ENCODE measurements around the gene LRRC9.
"Not testable (repeated sequence)": the region's sequence is repeated elsewhere in the genome, so short reads cannot be mapped to it uniquely, and the experiment has no call there.

Gene LRRC9

GRCh38 chr14:60095781-60096450, 176.0 kb downstream of the LRRC9 start:
- H3K9me3 Mint-ChIP-seq, result no peaks in the 10 kb centered on the region
- no peak for DNase-seq
- peaks cover 73% of the 10 kb centered on the region for H3K36me3 Mint-ChIP-seq (ENCODE audit: low read depth)
- no peak overlapping the region for H3K27ac Mint-ChIP-seq
- peaks cover 56% of the 10 kb centered on the region for H3K4me1 Mint-ChIP-seq (ENCODE audit: low read depth)
- H3K4me3 Mint-ChIP-seq, result no peak overlapping the region
- no peaks in the 10 kb centered on the region for H3K27me3 Mint-ChIP-seq

GRCh38 chr14:60097974-60098373, 178.0 kb downstream of the LRRC9 start:
- no peaks in the 10 kb centered on the region for H3K9me3 Mint-ChIP-seq
- DNase-seq, result no peak

GRCh38 chr14:60099855-60100254, 179.9 kb downstream of the LRRC9 start:
- Mint-ChIP-seq H3K4me1 (ENCODE audit: low read depth) (peaks cover 62% of the 10 kb centered on the region), H3K36me3 (ENCODE audit: low read depth) (peaks cover 76% of the 10 kb centered on the region)
- not testable (repeated sequence) for H3K27me3 Mint-ChIP-seq, H3K9me3 Mint-ChIP-seq, H3K27ac Mint-ChIP-seq, H3K4me3 Mint-ChIP-seq, DNase-seq

More at GRCh38 chr14:60097974-60098373, 178.0 kb downstream of the LRRC9 start:
- Mint-ChIP-seq H3K27me3 (no peaks in the 10 kb centered on the region), H3K4me1 (ENCODE audit: low read depth) (peaks cover 66% of the 10 kb centered on the region), H3K4me3 (no peak overlapping the region), H3K36me3 (ENCODE audit: low read depth) (peaks cover 73% of the 10 kb centered on the region), H3K27ac (no peak overlapping the region)

GRCh38 chr14:60101786-60102185, 181.8 kb downstream of the LRRC9 start:
- Mint-ChIP-seq H3K36me3 (ENCODE audit: low read depth) (peaks cover 72% of the 10 kb centered on the region), H3K9me3 (peaks cover 7% of the 10 kb centered on the region), H3K27me3 (no peaks in the 10 kb centered on the region), H3K27ac (no peak overlapping the region), H3K4me1 (ENCODE audit: low read depth) (peaks cover 58% of the 10 kb centered on the region), H3K4me3 (no peak overlapping the region)
- no peak for DNase-seq

GRCh38 chr14:60102389-60102788, 182.4 kb downstream of the LRRC9 start:
- no peak overlapping the region for H3K27ac Mint-ChIP-seq

GRCh38 chr14:60106339-60106738, 186.4 kb downstream of the LRRC9 start:
- Mint-ChIP-seq H3K27me3 (no peaks in the 10 kb centered on the region), H3K27ac (no peak overlapping the region), H3K4me3 (no peak overlapping the region), H3K36me3 (ENCODE audit: low read depth) (peaks cover 72% of the 10 kb centered on the region), H3K9me3 (peaks cover 7% of the 10 kb centered on the region), H3K4me1 (ENCODE audit: low read depth) (peaks cover 46% of the 10 kb centered on the region)
- DNase-seq, result no peak

More at GRCh38 chr14:60102389-60102788, 182.4 kb downstream of the LRRC9 start:
- peaks cover 7% of the 10 kb centered on the region for H3K9me3 Mint-ChIP-seq
- DNase-seq, result no peak
- H3K4me1 Mint-ChIP-seq (ENCODE audit: low read depth), result peaks cover 54% of the 10 kb centered on the region
- peaks cover 68% of the 10 kb centered on the region for H3K36me3 Mint-ChIP-seq (ENCODE audit: low read depth)
- H3K27me3 Mint-ChIP-seq, result no peaks in the 10 kb centered on the region
- no peak overlapping the region for H3K4me3 Mint-ChIP-seq

- no peak overlapping the region for H3K27ac Mint-ChIP-seq
- H3K4me3 Mint-ChIP-seq, result no peak overlapping the region
- H3K36me3 Mint-ChIP-seq (ENCODE audit: low read depth), result peaks cover 69% of the 10 kb centered on the region
These were observed 187.5 kb downstream of the LRRC9 start for GRCh38 chr14:60107477-60107876.

GRCh38 chr14:60111732-60112131, 191.8 kb downstream of the LRRC9 start:
- Mint-ChIP-seq H3K27ac (no peak overlapping the region), H3K27me3 (no peaks in the 10 kb centered on the region), H3K36me3 (ENCODE audit: low read depth) (peaks cover 70% of the 10 kb centered on the region), H3K4me3 (no peak overlapping the region), H3K9me3 (no peaks in the 10 kb centered on the region), H3K4me1 (ENCODE audit: low read depth) (peaks cover 22% of the 10 kb centered on the region)
- no peak for DNase-seq

More at GRCh38 chr14:60107477-60107876, 187.5 kb downstream of the LRRC9 start:
- no peak for DNase-seq
- H3K27me3 Mint-ChIP-seq, result no peaks in the 10 kb centered on the region
- peaks cover 7% of the 10 kb centered on the region for H3K9me3 Mint-ChIP-seq
- peaks cover 43% of the 10 kb centered on the region for H3K4me1 Mint-ChIP-seq (ENCODE audit: low read depth)

All from activated T-cell treated with anti-CD3 and anti-CD28 coated beads, Interleukin-2, amount 50 U/mL, for 24 hours (primary cell).